ENCODE measurements around the gene OGT. TPM values are rescaled to one million over a fixed set of nuclear protein-coding genes. Genes with fewer than 3 reads are reported as not detected.

Gene OGT
- total and polyA plus RNA-seq, 2 donors (not counting 1 experiment from before 2014, with no cell fraction given): 106 to 115 TPM

DNA sequence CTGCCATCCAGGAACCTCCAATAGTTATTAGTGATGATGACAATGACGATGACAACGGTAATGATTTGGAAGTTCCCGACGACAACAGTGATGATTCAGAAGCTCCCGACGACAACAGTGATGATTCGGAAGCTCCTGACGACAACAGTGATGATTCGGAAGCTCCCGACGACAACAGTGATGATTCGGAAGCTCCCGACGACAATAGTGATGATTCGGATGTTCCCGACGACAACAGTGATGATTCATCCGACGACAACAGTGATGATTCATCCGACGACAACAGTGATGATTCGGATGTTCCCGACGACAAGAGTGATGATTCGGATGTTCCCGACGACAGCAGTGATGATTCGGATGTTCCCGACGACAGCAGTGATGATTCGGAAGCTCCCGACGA lies 70.7 kb downstream of the OGT start:
- no peak overlapping the region for H3K27ac ChIP-seq (ENCODE audit: insufficient read depth, low read length)

GRCh38 chrX:71604141-71604540 lies 71.2 kb downstream of the OGT start:
- no peak for TF ChIP-seq CTCF (conservative IDR thresholded peaks at IDR 0.05 in 1 of 2, IDR thresholded peaks at IDR 0.05 in 1 of 2; ENCODE audit: low read depth in 1 of 2, low read length in 2 of 2)
- no peak for TF ChIP-seq EZH2 (IDR thresholded peaks at IDR 0.05; ENCODE audit: low read length, missing control alignments)
- Histone ChIP-seq H3K27me3 (ENCODE audit: control insufficient read depth, insufficient read depth, low read length) (no peaks in the 10 kb centered on the region), H3K4me1 (ENCODE audit: control insufficient read depth, extremely low read depth, insufficient read depth, low read length) (no peaks in the 10 kb centered on the region), H3K79me2 (ENCODE audit: control insufficient read depth, insufficient read depth, low read length) (no peaks in the 10 kb centered on the region), H3K4me2 (ENCODE audit: extremely low read depth, insufficient read depth, low read length) (no peak overlapping the region), H3K27ac (ENCODE audit: insufficient read depth, low read length) (no peak overlapping the region), H3K36me3 (ENCODE audit: control insufficient read depth, insufficient read depth, low read length) (peaks cover 4% of the 10 kb centered on the region), H2AFZ (ENCODE audit: low read length) (no peak overlapping the region), H3K9me3 (ENCODE audit: control insufficient read depth, insufficient read depth, low read depth, low read length) (no peaks in the 10 kb centered on the region), H3K9ac (ENCODE audit: insufficient read depth, low read length) (no peak overlapping the region), H4K20me1 (ENCODE audit: control insufficient read depth, extremely low read depth, insufficient read depth, low read length) (no peaks in the 10 kb centered on the region), H3K4me3 (replicated peaks in 1 of 4; ENCODE audit: control extremely low read depth in 1 of 4, insufficient read depth in 1 of 4, low read depth in 3 of 4, low read length in 4 of 4) (no peak overlapping the region)
- peak in 1 of 2 donors; percentile 24 for DNase-seq (ENCODE audit: low read depth in 2 of 2)

More for the DNA sequence above, 70.7 kb downstream of the OGT start:
- no peaks in the 10 kb centered on the region for H3K4me1 ChIP-seq (ENCODE audit: control insufficient read depth, extremely low read depth, insufficient read depth, low read length)
- H3K4me2 ChIP-seq (ENCODE audit: extremely low read depth, insufficient read depth, low read length): no peak overlapping the region
- no peak overlapping the region for H2AFZ ChIP-seq (ENCODE audit: low read length)
- H3K9me3 ChIP-seq (ENCODE audit: control insufficient read depth, insufficient read depth, low read depth, low read length): no peaks in the 10 kb centered on the region
- no peaks in the 10 kb centered on the region for H4K20me1 ChIP-seq (ENCODE audit: control insufficient read depth, extremely low read depth, insufficient read depth, low read length)
- H3K27me3 ChIP-seq (ENCODE audit: control insufficient read depth, insufficient read depth, low read length): no peaks in the 10 kb centered on the region
- TF ChIP-seq CTCF (conservative IDR thresholded peaks at IDR 0.05 in 1 of 2, IDR thresholded peaks at IDR 0.05 in 1 of 2; ENCODE audit: low read depth in 1 of 2, low read length in 2 of 2): no peak
- no peak for TF ChIP-seq EZH2 (IDR thresholded peaks at IDR 0.05; ENCODE audit: low read length, missing control alignments)
- peak in 1 of 2 donors; percentile 11 for DNase-seq (ENCODE audit: low read depth in 2 of 2)
- H3K79me2 ChIP-seq (ENCODE audit: control insufficient read depth, insufficient read depth, low read length): no peaks in the 10 kb centered on the region
- H3K4me3 ChIP-seq (replicated peaks in 1 of 4; ENCODE audit: control extremely low read depth in 1 of 4, insufficient read depth in 1 of 4, low read depth in 3 of 4, low read length in 4 of 4): no peak overlapping the region
- peaks cover 4% of the 10 kb centered on the region for H3K36me3 ChIP-seq (ENCODE audit: control insufficient read depth, insufficient read depth, low read length)
- no peak overlapping the region for H3K9ac ChIP-seq (ENCODE audit: insufficient read depth, low read length)

- no peak overlapping the region for H3K4me2 ChIP-seq (ENCODE audit: extremely low read depth, insufficient read depth, low read length)
- H3K4me1 ChIP-seq (ENCODE audit: control insufficient read depth, extremely low read depth, insufficient read depth, low read length): no peaks in the 10 kb centered on the region
- DNase-seq (ENCODE audit: low read depth in 2 of 2): no peak
- H3K27me3 ChIP-seq (ENCODE audit: control insufficient read depth, insufficient read depth, low read length): no peaks in the 10 kb centered on the region
- H3K36me3 ChIP-seq (ENCODE audit: control insufficient read depth, insufficient read depth, low read length): peaks cover 4% of the 10 kb centered on the region
- H3K4me3 ChIP-seq (replicated peaks in 1 of 4; ENCODE audit: control extremely low read depth in 1 of 4, insufficient read depth in 1 of 4, low read depth in 3 of 4, low read length in 4 of 4): no peak overlapping the region
- H2AFZ ChIP-seq (ENCODE audit: low read length): no peak overlapping the region
- H3K79me2 ChIP-seq (ENCODE audit: control insufficient read depth, insufficient read depth, low read length): no peaks in the 10 kb centered on the region
- no peaks in the 10 kb centered on the region for H4K20me1 ChIP-seq (ENCODE audit: control insufficient read depth, extremely low read depth, insufficient read depth, low read length)
- TF ChIP-seq EZH2 (IDR thresholded peaks at IDR 0.05; ENCODE audit: low read length, missing control alignments) (no peak), CTCF (conservative IDR thresholded peaks at IDR 0.05 in 1 of 2, IDR thresholded peaks at IDR 0.05 in 1 of 2; ENCODE audit: low read depth in 1 of 2, low read length in 2 of 2) (no peak)
- no peak overlapping the region for H3K27ac ChIP-seq (ENCODE audit: insufficient read depth, low read length)
- H3K9ac ChIP-seq (ENCODE audit: insufficient read depth, low read length): no peak overlapping the region
- H3K9me3 ChIP-seq (ENCODE audit: control insufficient read depth, insufficient read depth, low read depth, low read length): no peaks in the 10 kb centered on the region
Observed at GRCh38 chrX:71604796-71605568, 72.1 kb downstream of the OGT start.
